ENCODE results near the gene RAD51B.
"Not testable (repeated sequence)": the region's sequence is repeated elsewhere in the genome, so short reads cannot be mapped to it uniquely, and the experiment has no call there.

RAD51B gene

GRCh38 chr14:68033336-68033932 is 213.9 kb downstream of the RAD51B start:
- no peak for DNase-seq

GRCh38 chr14:68034896-68035295 is 215.3 kb downstream of the RAD51B start:
- DNase-seq, result no peak

GRCh38 chr14:68036202-68036601 is 216.6 kb downstream of the RAD51B start:
- DNase-seq, result no peak

GRCh38 chr14:68039593-68039992 is 220.0 kb downstream of the RAD51B start:
- no peak for DNase-seq

- DNase-seq, result no peak
Measured at GRCh38 chr14:68040633-68041369, 221.2 kb downstream of the RAD51B start.

GRCh38 chr14:68041876-68042354 is 222.3 kb downstream of the RAD51B start:
- DNase-seq, result no peak

- no peak for DNase-seq
Measured at GRCh38 chr14:68042586-68043210, 223.1 kb downstream of the RAD51B start.

- no peak for DNase-seq
Measured at GRCh38 chr14:68043752-68044151, 224.2 kb downstream of the RAD51B start.

GRCh38 chr14:68047906-68048305 is 228.3 kb downstream of the RAD51B start:
- DNase-seq, result no peak

- DNase-seq, result not testable (repeated sequence)
Measured at GRCh38 chr14:68048815-68049214, 229.2 kb downstream of the RAD51B start.

GRCh38 chr14:68050177-68050576 is 230.6 kb downstream of the RAD51B start:
- no peak for DNase-seq

GRCh38 chr14:68051146-68051545 is 231.6 kb downstream of the RAD51B start:
- no peak for DNase-seq

- no peak for DNase-seq
Measured at GRCh38 chr14:68060198-68060597, 240.6 kb downstream of the RAD51B start.

- no peak for DNase-seq
Measured at GRCh38 chr14:68062651-68063050, 243.1 kb downstream of the RAD51B start.

GRCh38 chr14:68065322-68065721 is 245.7 kb downstream of the RAD51B start:
- DNase-seq, result no peak

GRCh38 chr14:68074765-68075381 is 255.3 kb downstream of the RAD51B start:
- DNase-seq, result no peak

- no peak for DNase-seq
Measured at GRCh38 chr14:68075382-68076029, 255.9 kb downstream of the RAD51B start.

GRCh38 chr14:68076451-68076850 is 256.9 kb downstream of the RAD51B start:
- DNase-seq, result no peak

GRCh38 chr14:68079941-68080697 is 260.5 kb downstream of the RAD51B start:
- DNase-seq, result no peak

GRCh38 chr14:68081489-68081888 is 261.9 kb downstream of the RAD51B start:
- DNase-seq, result no peak

- DNase-seq, result no peak
Measured at GRCh38 chr14:68082698-68083291, 263.2 kb downstream of the RAD51B start.

GRCh38 chr14:68084256-68084655 is 264.7 kb downstream of the RAD51B start:
- peak; percentile 16 for DNase-seq

Data from OCI-M1 (cell line).